GM12878 (cell line): ENCODE results near the gene WRAP73.

Experiments
- NBN ChIP-seq: fragments of 450-650 bp; IDR thresholded peaks from 2 replicates; pipeline ENCODE4 v1.6.1; 2016
- NRF1 ChIP-seq: conservative IDR thresholded peaks from 2 replicates; pipeline ENCODE4 v1.6.1; 2011; ENCODE audit warnings: mild to moderate bottlenecking, low read depth, low read length, improper control_type of control experiment
- SREBF2 ChIP-seq: IDR thresholded peaks from 2 replicates; pipeline ENCODE4 v1.6.1; 2012; ENCODE audit warnings: mild to moderate bottlenecking, low read length
- TF ChIP-seq, protein P1 (sequence below): IDR thresholded peaks from 2 replicates; pipeline ENCODE4 v1.6.1; 2011; ENCODE audit warnings: low read depth, mild to moderate bottlenecking, low read length, moderate library complexity, borderline replicate concordance; ENCODE audit errors: extremely low read depth

DNA sequence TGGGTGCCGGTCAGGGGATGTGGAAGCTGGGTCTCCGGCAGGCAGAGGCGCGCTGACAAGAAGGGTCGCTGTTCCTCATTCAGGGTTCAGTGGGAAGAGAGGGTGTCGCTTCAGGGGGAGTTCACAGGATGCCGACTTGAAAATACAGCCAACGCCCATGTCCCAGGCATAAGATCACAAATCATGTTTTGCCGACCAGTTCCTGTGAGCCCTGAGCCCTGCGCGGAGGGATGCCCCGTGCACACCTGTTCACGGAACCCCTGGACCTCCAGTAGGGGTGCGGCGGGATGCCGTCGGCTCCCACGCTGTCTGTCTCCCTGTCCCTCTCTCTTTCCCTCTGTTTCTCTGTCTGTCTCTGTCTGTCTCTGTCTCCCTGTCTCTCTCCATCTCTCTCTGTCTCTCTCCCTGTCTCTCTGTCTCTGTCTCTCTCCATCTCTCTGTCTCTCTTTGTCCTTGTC lies 29.2 kb upstream of the WRAP73 start:
- TF ChIP-seq, protein P1, sequence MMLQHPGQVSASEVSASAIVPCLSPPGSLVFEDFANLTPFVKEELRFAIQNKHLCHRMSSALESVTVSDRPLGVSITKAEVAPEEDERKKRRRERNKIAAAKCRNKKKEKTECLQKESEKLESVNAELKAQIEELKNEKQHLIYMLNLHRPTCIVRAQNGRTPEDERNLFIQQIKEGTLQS = no peak
- TF ChIP-seq NBN = no peak
- no peak for TF ChIP-seq NRF1
- TF ChIP-seq SREBF2 = no peak
